HG02588 (cell line): ENCODE measurements around the gene ZNF638.

Source experiments
- ATAC-seq: cut with Tn5 transposase; IDR thresholded peaks from one replicate; pipeline ENCODE4 v1.9.1; 2021; ENCODE audit warnings: mild to moderate bottlenecking, moderate library complexity; ENCODE audit not compliant: unreplicated experiment

ZNF638 gene

GRCh38 chr2:71467180-71467815, 135.7 kb downstream of the ZNF638 start:
- ATAC-seq, result no peak

GRCh38 chr2:71468279-71469015, 136.9 kb downstream of the ZNF638 start:
- ATAC-seq, result no peak

GRCh38 chr2:71469403-71470398, 138.1 kb downstream of the ZNF638 start:
- no peak for ATAC-seq

- ATAC-seq, result no peak
Measured at GRCh38 chr2:71471276-71471675, 139.7 kb downstream of the ZNF638 start.

GRCh38 chr2:71472019-71472418, 140.4 kb downstream of the ZNF638 start:
- ATAC-seq, result no peak

GRCh38 chr2:71473346-71474031, 141.9 kb downstream of the ZNF638 start:
- ATAC-seq, result no peak

GRCh38 chr2:71474116-71474743, 142.6 kb downstream of the ZNF638 start:
- no peak for ATAC-seq

GRCh38 chr2:71474744-71475397, 143.3 kb downstream of the ZNF638 start:
- no peak for ATAC-seq

GRCh38 chr2:71476495-71476894, 144.9 kb downstream of the ZNF638 start:
- no peak for ATAC-seq

- no peak for ATAC-seq
Measured at GRCh38 chr2:71477231-71477691, 145.7 kb downstream of the ZNF638 start.

- no peak for ATAC-seq
Measured at GRCh38 chr2:71478806-71479205, 147.2 kb downstream of the ZNF638 start.

GRCh38 chr2:71479261-71479660, 147.7 kb downstream of the ZNF638 start:
- ATAC-seq, result no peak

GRCh38 chr2:71481111-71481510, 149.5 kb downstream of the ZNF638 start:
- no peak for ATAC-seq

- no peak for ATAC-seq
Measured at GRCh38 chr2:71482055-71482454, 150.5 kb downstream of the ZNF638 start.

- no peak for ATAC-seq
Measured at GRCh38 chr2:71483246-71483645, 151.7 kb downstream of the ZNF638 start.

- no peak for ATAC-seq
Measured at GRCh38 chr2:71484354-71484753, 152.8 kb downstream of the ZNF638 start.
